OCI-LY7 (cell line): ENCODE data around the gene CSTPP1. TPM values are rescaled to one million over a fixed set of nuclear protein-coding genes. Genes with fewer than 3 reads are reported as not detected.

Experiments
- BruUV-seq: library from RNA; stranded (reverse); fragments of 400-500 nt; replicated peaks from 2 replicates; lab custom pipeline; 2021; lab: Mats Ljungman, UMichigan
- CTCF ChIA-PET: fragments of 300-600 bp; sonication (Branson Sonifier 250); formaldehyde crosslinking; loops from one replicate; lab custom pipeline; 2022; ENCODE audit warnings: antibody characterized with exemption; ENCODE audit not compliant: unreplicated experiment; lab: Charles Lee
- POLR2A ChIA-PET: fragments of 300-600 bp; sonication (Branson Sonifier 250); formaldehyde crosslinking; loops from one replicate; lab custom pipeline; 2022; ENCODE audit warnings: antibody characterized with exemption; lab: Charles Lee
- DNase-seq: peaks from one replicate; pipeline ENCODE4 v3.0.0-alpha.2; 2015; ENCODE audit warnings: low spot score
- H2AFZ ChIP-seq: fragments of 200-600 bp; sonication (generic), shearing (Covaris generic); 2 replicates; pipeline ENCODE4 v1.6.1; 2014; ENCODE audit warnings: mild to moderate bottlenecking, antibody characterized with exemption, low read length, moderate library complexity
- H3K27ac ChIP-seq: fragments of 200-600 bp; sonication (generic); 2 replicates; pipeline ENCODE4 v1.5.1; 2014; ENCODE audit warnings: mixed run types, low read depth, mild to moderate bottlenecking, moderate library complexity, low read length, inconsistent platforms; ENCODE audit not compliant: poor library complexity, severe bottlenecking
- H3K36me3 ChIP-seq: fragments of 200-600 bp; sonication (generic); 2 replicates; pipeline ENCODE4 v1.6.1; 2014; ENCODE audit warnings: mild to moderate bottlenecking, antibody characterized with exemption, low read length, moderate library complexity, mixed read lengths; ENCODE audit not compliant: insufficient read depth
- H3K4me1 ChIP-seq: fragments of 200-600 bp; sonication (generic); 2 replicates; pipeline ENCODE4 v1.5.1; 2014; ENCODE audit warnings: mild to moderate bottlenecking, low read length; ENCODE audit not compliant: insufficient read depth, poor library complexity, severe bottlenecking
- H3K4me2 ChIP-seq: fragments of 200-600 bp; sonication (generic); 2 replicates; pipeline ENCODE4 v1.6.1; 2014; ENCODE audit warnings: mild to moderate bottlenecking, low read length
- H3K4me3 ChIP-seq: fragments of 200-600 bp; sonication (generic); 2 replicates; pipeline ENCODE4 v1.5.1; 2014; ENCODE audit warnings: mild to moderate bottlenecking, low read depth, low read length; ENCODE audit not compliant: poor library complexity, severe bottlenecking
- H3K79me2 ChIP-seq: fragments of 200-600 bp; sonication (generic); 2 replicates; pipeline ENCODE4 v1.6.1; 2016; ENCODE audit warnings: low read depth, mild to moderate bottlenecking, low read length, moderate library complexity, mixed read lengths; ENCODE audit not compliant: insufficient read depth
- H3K9me2 ChIP-seq: fragments of 200-600 bp; sonication (generic); 2 replicates; pipeline ENCODE4 v1.6.1; 2016; ENCODE audit warnings: mild to moderate bottlenecking, low read length, mixed read lengths; ENCODE audit not compliant: insufficient read depth
- H3K9me3 ChIP-seq: fragments of 200-600 bp; sonication (generic); 2 replicates; pipeline ENCODE4 v1.6.1; 2014; ENCODE audit warnings: mild to moderate bottlenecking, mixed run types, low read length, mixed read lengths
- H4K20me1 ChIP-seq: fragments of 200-600 bp; sonication (generic); 2 replicates; pipeline ENCODE4 v1.6.1; 2014; ENCODE audit warnings: mild to moderate bottlenecking, antibody characterized with exemption, low read length, moderate library complexity, mixed read lengths; ENCODE audit not compliant: insufficient read depth
- CTCF ChIP-seq: fragments of 200-600 bp; sonication (generic); conservative IDR thresholded peaks from 2 replicates; pipeline ENCODE4 v1.5.1; 2014; ENCODE audit warnings: mild to moderate bottlenecking, antibody characterized with exemption, low read length, moderate library complexity, mixed read lengths
- EZH2phosphoT487 ChIP-seq: fragments of 200-600 bp; sonication (generic); IDR thresholded peaks from 2 replicates; pipeline ENCODE4 v1.6.1; 2018; ENCODE audit warnings: low read depth, borderline replicate concordance, mild to moderate bottlenecking, mixed run types, antibody characterized with exemption, low read length, moderate library complexity, mixed read lengths
- intact Hi-C: fragments of 100-400 bp; cut with micrococcal nuclease; formaldehyde crosslinking; loops from one replicate; pipeline ENCODE4 v1.10.0; 2022; ENCODE audit not compliant: unreplicated experiment
- total RNA-seq, 2 experiments: library from RNA; depleted of rRNA in 1 of 2; stranded (reverse); fragments of >200 nt in 1 of 2; shearing (Covaris generic) in 1 of 2; gene quantifications; 2 replicates each; pipeline ENCODE4 v1.2.3, GENCODE V29; 2014 to 2022

The CSTPP1 gene
- total RNA-seq, 2 experiments from 2014 or later, result 39.6 to 43.1 TPM

DNA sequence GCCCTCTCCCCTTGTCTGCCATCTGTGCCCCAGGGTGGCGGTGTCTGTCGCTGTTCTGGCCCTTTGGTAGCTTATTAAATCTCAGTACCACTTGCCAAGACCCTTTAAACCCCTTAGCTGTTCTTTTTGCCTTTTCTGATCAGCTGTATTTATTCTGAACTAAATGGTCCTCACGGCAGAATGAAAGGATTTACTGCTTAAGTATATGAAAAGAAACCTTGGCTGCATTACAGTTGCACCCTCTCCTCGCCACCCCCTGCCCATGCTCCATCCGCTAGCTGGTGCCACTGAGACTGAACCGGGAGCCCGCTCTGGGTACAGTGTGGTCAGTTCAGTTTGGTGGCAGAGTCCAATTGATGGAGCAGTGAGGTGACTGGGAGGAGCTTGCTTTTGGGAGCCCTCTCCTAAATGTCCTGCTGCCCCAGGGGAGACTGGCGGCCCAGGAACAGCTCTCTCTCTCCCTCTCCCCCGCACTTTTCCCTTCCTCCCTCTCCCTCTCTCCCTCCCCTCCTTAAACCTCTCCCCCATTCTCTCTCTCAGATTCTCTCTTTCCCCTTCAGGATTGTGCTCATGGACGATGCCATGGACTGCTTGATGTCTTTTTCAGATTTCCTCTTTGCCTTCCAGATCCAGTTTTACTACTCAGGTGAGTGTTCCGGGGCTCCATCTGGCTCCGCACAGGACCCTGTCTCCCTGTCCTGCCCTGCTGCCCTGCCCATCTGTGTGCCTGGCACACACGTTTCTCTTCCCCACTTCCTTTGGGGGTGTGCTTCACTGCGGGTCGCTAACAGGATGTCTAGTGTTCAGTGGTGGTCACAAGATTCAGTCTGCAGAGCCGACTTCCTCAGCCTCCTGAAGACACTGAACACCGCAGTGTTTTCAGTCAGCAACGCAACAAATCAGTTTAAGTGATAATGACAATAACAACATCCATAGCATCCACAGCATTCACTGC, 218.3 kb downstream of the CSTPP1 start:
- CTCF ChIA-PET, result interaction anchor here (0.5 to 1.6 kb wide), 7 partner anchors 45 to 424 kb away, joined by 3 to 6 read pairs (median 3); partner anchors contain the start of genes KBTBD4 and NDUFS3
- Histone ChIP-seq H3K9me2 (no peaks in the 10 kb centered on the region), H3K9me3 (no peaks in the 10 kb centered on the region), H3K36me3 (peaks cover 22% of the 10 kb centered on the region; the same call in 1 of the 2 replicates), H3K4me2 (peak overlapping the region; percentile 74), H3K27ac (peak overlapping the region; percentile 95), H3K4me3 (peak overlapping the region; percentile 19), H2AFZ (peak overlapping the region; percentile 12; the same call in 1 of the 2 replicates), H4K20me1 (no peaks in the 10 kb centered on the region), H3K79me2 (no peaks in the 10 kb centered on the region), H3K4me1 (peaks cover 82% of the 10 kb centered on the region)
- BruUV-seq, result no TSS peak
- TF ChIP-seq EZH2phosphoT487, result no peak
- no peak for TF ChIP-seq CTCF
- peak; percentile 85 for DNase-seq
- intact Hi-C loops, result loop anchor here (5.0 kb wide), 1 partner anchor 108 kb away; no protein-coding TSS in a partner anchor
- POLR2A ChIA-PET, result interaction anchor here (0.5 to 3.1 kb wide), 22 partner anchors 9 to 731 kb away, joined by 3 to 25 read pairs (median 4); partner anchors contain the start of genes CKAP5 and LRP4

DNA sequence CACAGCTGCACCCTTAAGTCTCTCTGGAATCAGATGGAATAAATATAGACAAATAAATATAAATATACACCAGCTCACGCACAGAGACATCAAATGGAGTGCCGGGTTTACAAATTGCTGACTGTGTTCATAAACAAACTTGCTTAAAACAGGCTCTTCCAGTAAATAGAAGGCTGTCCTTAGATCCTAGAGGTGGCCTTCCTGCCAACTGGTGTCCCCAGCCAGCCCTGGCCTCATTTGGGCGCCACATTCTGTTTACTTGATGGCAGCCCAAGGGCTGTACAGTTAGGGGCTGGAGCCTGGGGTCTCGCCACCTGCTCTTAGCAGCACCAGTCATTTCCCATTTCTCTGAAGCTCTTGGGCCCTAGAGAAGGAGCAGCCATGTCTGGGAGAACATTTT, 219.3 kb downstream of the CSTPP1 start:
- TF ChIP-seq CTCF (no peak), EZH2phosphoT487 (no peak)
- Histone ChIP-seq H3K4me1 (peaks cover 78% of the 10 kb centered on the region), H3K4me2 (peak overlapping the region; percentile 74), H3K27ac (peak overlapping the region; percentile 95), H3K79me2 (no peaks in the 10 kb centered on the region), H3K9me3 (no peaks in the 10 kb centered on the region), H4K20me1 (no peaks in the 10 kb centered on the region), H3K36me3 (peaks cover 28% of the 10 kb centered on the region; the same call in 1 of the 2 replicates), H3K4me3 (no peak overlapping the region), H2AFZ (peak overlapping the region; percentile 12; the same call in 1 of the 2 replicates), H3K9me2 (no peaks in the 10 kb centered on the region)
- ChIA-PET POLR2A (interaction anchor here (0.6 to 1.0 kb wide), 4 partner anchors 20 to 290 kb away, joined by 3 to 4 read pairs (median 4); no protein-coding TSS in a partner anchor), CTCF (no interaction called here)
- no TSS peak for BruUV-seq
- intact Hi-C loops, result no loop called here
- no peak for DNase-seq
